NCI-H1694 (cell line): Measurements from ENCODE around the gene IGSF9B.
"Not testable (repeated sequence)": the region's sequence is repeated elsewhere in the genome, so short reads cannot be mapped to it uniquely, and the experiment has no call there.

ENCODE experiments used
- DNase-seq: peaks from one replicate; lab custom pipeline; 2025; lab: John Stamatoyannopoulos, UW

Gene IGSF9B

DNA sequence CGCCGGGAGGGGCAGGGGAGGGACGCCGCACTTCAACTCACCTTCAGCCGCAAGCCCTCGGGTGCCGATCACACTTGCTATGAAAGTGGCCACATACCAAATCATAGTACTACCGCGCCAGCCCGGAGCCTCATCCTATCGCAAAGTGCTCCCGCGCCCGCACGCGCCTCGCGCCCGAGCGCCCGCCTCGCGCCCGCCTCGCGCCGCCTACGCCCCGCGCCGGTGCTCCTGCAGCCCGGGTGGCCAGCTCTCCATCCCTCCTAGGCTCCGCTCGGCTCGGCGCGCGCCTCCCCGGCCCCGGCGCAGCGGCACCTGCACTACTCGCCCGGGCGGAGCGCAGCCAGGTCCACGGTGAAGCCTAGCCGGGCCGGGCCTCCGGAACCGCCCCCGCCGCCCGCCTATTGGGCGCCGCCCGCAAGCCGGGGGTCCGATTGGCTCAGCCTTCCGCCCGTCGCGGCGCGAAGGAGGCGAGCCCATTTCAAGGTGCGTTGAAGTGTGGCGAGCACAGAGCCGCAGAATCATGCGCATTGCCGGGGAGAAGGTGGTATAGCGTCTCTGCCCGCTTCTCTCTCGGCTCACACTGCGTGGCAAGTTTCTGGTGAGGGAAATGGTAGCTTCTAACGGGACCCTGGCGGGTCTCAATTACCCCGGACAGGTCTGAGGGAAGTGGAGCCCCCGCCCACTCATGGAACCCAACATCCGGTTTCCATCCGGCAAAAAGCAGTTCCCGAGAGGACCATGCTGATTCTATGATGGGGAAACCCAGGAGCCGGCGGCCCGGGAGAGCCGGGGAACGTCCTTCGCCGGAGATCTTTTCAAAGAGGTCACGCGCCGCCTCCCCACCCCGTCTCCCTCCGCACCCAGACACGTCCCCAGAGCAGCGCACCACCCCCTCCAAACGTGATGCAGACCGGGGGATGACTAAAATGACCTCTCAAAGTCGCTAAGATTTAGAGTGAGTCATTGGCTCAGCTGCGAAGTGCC is at the start of gene IGSF9B:
TSS of gene IGSF9B (minus strand) at position 319 of the 984 bp plus-strand sequence. CDS start at position 105, 214 bp downstream.
- DNase-seq, result no peak

- DNase-seq, result no peak
Observed at GRCh38 chr11:134004496-134005172, 47.9 kb upstream of the IGSF9B start.

DNA sequence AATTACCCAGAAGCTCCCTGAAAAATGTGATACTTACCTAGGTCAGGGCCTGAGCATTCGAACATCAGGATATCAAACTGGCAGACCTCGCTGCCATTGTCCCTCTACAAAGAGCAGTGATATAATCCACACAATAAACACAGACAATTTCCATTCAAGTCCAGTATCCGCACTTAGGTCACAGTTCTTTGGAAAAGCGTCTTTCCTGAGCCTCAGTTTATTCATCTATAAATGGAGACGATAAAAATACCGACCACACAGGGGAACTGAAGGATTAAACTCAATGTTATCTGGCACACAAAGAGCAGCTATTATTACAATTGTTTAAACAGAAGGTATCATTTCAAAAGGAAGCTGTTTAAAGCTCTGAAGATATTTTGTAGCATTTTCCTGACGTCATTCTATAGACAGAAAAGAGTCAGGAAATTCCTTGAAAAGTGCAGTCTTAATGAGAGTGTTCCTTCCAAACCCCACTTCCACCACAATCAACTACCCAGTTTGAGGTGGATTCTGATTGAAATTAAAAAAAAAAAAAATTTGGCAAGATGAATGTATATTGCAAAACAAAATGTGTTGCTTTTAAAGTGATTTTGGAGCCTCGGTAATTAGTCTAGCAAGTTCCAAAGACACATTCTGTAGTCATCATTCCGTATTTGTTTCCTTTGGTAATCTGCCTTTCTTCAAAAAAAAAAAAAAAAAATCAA is 47.2 kb upstream of the IGSF9B start:
- DNase-seq, result no peak

DNA sequence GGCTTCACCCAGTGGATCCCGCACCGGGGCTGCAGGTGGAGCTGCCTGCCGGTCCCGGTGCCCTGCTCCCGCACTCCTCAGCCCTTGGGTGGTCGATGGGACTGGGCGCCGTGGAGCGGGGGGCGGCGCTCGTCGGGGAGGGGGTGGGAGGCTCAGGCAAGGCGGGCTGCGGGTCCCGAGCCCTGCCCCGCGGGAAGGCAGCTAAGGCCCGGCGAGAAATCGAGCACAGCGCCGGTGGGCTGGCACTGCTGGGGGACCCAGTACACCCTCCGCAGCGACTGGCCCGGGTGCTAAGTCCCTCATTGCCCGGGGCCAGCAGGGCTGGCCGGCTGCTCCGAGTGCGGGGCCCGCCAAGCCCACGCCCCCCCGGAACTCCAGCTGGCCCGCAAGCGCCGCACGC is 46.1 kb upstream of the IGSF9B start:
- DNase-seq, result not testable (repeated sequence)

- DNase-seq, result not testable (repeated sequence)
Observed at GRCh38 chr11:134002338-134002737, 45.6 kb upstream of the IGSF9B start.

- DNase-seq, result no peak
Observed at GRCh38 chr11:134001596-134001995, 44.8 kb upstream of the IGSF9B start.

DNA sequence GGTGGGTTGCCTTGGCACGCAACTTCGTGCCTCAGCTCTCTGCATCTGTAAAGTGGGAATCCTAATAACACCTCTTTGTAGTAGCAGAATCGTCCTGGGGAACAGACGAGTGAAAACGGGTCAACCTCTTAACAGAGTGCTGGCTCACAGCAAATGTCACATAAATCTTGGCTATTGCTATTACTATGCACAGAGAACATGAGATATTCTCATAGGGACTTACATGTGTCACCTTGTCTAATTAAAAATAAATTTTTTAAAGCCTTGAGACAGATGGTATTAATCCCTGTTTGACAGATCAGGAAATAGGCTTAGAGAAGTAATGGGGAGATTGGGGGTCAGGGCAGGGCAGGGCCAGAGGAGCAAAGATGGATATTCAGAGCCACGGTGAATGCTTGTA is 44.3 kb upstream of the IGSF9B start:
- DNase-seq, result no peak

GRCh38 chr11:133999355-133999754 is 42.6 kb upstream of the IGSF9B start:
- no peak for DNase-seq

GRCh38 chr11:133997554-133997953 is 40.8 kb upstream of the IGSF9B start:
- no peak for DNase-seq

DNA sequence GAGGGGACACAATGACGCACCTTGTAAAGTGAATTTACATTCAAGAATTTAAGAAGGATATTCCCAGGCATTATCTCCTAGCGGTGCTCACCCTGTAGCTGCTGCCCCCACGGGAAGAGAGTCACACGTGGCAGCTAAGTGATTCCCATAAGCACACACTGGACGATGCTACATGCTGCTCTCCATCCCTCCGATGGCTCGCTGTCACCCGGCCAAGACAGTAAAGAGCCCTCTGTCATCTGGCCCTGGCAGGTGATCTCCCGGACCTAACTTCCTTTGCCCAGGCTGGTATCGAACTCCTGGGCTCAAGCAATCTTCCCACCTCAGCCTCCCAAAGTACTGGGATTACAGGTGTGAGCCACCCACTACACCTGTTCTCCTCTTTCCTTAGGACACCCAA is 39.9 kb upstream of the IGSF9B start:
- DNase-seq, result no peak

DNA sequence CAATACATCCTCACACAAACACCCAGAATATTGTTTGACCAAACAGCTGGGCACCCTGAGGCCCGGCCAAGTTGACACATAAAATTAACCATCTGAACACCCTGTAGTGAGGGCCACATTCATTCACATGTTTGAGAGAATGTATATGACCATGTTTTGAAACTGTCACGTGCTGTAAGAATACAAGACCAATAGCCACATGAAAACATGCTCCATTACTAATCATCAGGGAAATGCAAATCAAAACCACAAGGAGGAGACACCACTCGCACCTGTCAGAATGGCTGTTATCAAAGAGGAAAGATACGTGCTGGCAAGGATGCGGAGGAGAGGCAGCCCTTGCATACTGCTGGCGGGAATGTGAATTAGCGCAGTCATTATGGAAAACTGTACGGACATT is 38.3 kb upstream of the IGSF9B start:
- DNase-seq, result no peak

GRCh38 chr11:133993921-133994320 is 37.2 kb upstream of the IGSF9B start:
- no peak for DNase-seq

GRCh38 chr11:133993107-133993506 is 36.3 kb upstream of the IGSF9B start:
- DNase-seq, result no peak

DNA sequence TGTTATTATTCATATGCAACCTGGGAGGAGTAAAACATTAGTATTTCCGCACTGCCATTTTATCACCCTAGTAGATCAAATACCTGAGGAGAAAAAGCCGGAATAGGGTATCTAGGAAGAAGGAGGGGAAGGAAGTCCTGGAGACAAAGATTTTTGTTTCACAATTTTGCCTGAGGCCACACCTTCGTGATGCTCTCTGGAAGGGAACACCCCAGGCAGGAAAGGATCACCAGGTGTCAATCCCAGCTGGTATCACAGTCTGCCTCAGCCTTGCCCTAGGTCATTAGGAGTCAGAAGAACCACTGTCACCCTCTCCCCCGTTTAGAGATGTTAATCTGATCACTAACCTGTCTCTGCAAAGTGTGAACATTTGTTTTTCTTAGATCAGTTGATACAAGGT is 35.4 kb upstream of the IGSF9B start:
- DNase-seq, result no peak

DNA sequence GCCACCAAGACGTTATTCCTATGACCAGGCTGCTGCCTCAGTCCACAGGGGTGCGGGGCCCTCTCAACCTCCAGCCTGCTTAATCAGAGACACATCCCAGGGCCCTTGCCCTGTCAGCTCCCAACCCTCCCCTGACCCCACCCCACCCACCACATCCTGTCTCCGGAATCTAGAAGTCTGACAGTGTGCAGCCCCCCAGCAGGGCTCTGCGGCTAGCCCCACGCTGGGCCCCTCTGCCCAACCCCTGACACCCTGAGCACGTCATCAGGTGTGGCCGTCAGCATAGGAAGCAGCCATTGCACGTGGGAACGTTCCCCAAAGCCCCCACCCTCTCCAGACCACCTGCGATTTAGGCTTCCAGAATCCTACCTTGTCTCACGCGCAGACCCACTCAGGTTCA is 34.3 kb upstream of the IGSF9B start:
- no peak for DNase-seq

GRCh38 chr11:133990501-133990900 is 33.7 kb upstream of the IGSF9B start:
- DNase-seq, result no peak

DNA sequence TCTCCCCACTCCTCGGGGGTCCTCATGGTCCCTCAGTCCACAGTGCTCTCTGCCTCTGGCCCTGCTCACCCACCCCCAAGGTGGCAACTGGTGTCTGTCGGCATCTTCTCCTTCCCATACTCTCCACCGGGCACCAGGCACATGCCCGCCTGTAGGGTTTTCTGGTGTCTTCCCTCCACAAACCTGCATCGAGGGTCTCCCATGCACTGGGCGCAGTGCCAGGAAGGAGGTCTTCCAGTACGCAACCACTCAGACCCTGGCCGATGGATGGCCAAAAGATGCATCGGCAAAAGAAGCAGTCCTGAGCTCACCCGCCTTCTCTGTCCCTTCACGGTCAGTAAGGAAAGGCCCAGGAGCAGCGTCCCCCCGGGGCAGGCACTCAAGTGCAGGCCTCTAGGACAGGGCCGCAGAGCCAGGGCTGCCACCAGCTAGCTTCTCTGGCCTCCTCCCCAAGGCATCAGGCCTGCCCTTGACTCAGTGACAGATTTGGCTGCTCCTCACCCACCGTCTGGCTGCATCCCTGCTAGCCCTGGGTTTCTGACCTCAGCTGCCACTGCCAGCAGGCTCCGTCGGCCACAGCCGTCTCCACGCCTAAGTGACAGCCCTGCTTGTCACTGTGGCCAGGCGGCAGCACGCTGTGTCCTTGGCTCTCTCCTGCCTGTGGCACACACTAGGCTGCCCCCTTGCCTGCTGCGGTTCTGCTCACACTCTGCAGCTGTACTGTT is 32.1 kb upstream of the IGSF9B start:
- no peak for DNase-seq

DNA sequence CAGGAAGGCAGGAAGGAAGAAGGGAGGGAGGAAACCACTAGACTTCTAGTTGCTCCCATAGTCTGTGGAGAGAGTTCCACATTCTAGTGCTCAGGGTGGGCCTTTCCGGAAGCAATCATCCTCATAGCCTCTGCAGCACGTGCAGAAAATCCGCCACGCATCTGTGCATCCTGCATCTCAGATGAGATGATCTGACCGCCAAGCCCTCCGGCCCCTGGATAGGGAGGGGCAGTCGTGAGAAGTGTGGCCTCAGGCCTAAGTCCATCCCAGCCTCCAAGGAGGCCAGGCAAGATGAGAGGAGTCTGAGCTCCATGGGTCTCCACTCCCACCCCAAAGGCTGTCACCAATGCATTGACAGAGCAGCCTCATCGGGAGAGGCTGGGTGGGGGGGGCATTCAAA is 30.4 kb upstream of the IGSF9B start:
- DNase-seq, result no peak

DNA sequence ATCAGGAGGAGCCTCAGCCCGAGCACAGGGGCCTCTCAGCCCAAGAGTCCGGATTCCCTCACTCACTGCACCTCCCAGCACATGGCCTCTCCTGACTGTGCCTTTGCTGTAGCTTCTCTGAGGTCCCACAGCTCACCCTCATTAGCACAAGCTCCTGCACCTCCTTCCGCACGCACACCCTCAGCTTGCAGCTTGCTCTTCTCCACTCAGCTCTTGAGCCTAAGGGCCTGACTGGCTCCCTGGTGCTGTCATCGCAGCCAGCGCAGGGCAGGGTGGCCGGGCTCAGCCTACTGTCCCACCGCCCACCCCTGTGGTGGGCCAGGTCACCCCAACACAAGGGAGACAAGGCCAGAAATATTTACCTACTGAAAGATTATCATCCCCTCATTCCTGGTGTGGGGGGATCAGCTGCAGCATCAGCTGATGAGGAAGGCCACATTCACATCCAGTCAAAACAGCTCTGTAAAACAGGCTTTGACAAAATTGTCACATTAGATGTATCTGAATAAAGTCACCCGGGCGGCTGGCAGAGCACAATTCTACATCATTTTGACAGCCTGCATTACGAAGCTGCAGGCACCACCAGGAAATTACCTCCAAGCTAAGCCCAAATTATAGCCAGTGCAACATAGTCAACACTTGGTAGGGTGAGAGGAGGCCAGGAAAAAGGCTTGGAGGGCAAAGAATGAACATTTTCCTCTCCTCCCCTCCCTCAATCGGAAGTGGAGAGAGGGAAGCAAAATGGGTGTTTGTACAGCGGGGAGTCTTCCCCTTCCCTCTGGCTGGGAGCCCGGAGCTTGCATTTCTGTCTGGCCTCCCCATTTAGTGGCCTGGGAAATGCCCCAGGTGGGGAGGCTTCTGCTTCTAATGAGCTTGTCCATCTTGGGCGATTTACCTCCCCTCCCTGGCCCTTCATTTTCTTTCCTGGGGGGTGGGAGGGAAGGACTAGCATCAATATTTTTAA is 29.5 kb upstream of the IGSF9B start:
- DNase-seq, result no peak

DNA sequence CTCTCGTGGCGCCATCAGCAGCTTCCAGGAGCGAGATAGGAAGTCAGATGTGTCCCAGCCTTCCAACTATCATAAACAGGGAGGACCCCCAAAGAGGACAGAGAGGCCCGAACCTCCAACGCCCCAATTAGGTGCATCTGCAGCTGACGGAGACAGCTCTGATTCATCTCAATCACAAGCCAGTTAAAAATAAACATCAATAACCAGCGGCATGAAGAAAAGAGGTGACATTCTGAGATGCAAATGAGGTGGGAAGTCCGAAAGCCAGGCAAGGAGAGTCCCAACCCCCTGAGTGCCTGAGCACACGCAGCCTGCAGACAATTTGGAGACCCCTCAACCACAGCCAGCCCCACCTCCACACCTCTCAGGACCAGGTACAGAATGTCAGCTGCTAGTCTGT is 28.1 kb upstream of the IGSF9B start:
- no peak for DNase-seq
